GM12873 (cell line): ENCODE results near the gene OR51L1.

Experiments
- CTCF ChIP-seq: IDR thresholded peaks from 2 replicates; pipeline ENCODE4 v1.5.1; 2012; ENCODE audit warnings: low read depth, mild to moderate bottlenecking, moderate library complexity, low read length, control low read depth; ENCODE audit not compliant: insufficient read depth; ENCODE audit errors: missing control alignments

Gene OR51L1

GRCh38 chr11:5013012-5013411 lies 18.4 kb downstream of the OR51L1 start:
- no peak for TF ChIP-seq CTCF

GRCh38 chr11:5021996-5022395 lies 27.3 kb downstream of the OR51L1 start:
- TF ChIP-seq CTCF: no peak

- TF ChIP-seq CTCF: no peak
Measured at GRCh38 chr11:5036669-5037068, 42.0 kb downstream of the OR51L1 start.

GRCh38 chr11:5037926-5038325 lies 43.3 kb downstream of the OR51L1 start:
- TF ChIP-seq CTCF: no peak

- TF ChIP-seq CTCF: no peak
Measured at GRCh38 chr11:5038341-5038740, 43.7 kb downstream of the OR51L1 start.

- no peak for TF ChIP-seq CTCF
Measured at GRCh38 chr11:5040876-5041275, 46.2 kb downstream of the OR51L1 start.

- no peak for TF ChIP-seq CTCF
Measured at GRCh38 chr11:5042091-5042490, 47.4 kb downstream of the OR51L1 start.

GRCh38 chr11:5043380-5043779 lies 48.7 kb downstream of the OR51L1 start:
- TF ChIP-seq CTCF: no peak
